ENCODE measurements around the gene SEZ6L. TPM values are rescaled to one million over a fixed set of nuclear protein-coding genes. Genes with fewer than 3 reads are reported as not detected.

SEZ6L gene
- total and polyA plus RNA-seq, 10 of the 15 experiments (the other 5 are each of a cell fraction or from before 2014, with no cell fraction given) = not detected

DNA sequence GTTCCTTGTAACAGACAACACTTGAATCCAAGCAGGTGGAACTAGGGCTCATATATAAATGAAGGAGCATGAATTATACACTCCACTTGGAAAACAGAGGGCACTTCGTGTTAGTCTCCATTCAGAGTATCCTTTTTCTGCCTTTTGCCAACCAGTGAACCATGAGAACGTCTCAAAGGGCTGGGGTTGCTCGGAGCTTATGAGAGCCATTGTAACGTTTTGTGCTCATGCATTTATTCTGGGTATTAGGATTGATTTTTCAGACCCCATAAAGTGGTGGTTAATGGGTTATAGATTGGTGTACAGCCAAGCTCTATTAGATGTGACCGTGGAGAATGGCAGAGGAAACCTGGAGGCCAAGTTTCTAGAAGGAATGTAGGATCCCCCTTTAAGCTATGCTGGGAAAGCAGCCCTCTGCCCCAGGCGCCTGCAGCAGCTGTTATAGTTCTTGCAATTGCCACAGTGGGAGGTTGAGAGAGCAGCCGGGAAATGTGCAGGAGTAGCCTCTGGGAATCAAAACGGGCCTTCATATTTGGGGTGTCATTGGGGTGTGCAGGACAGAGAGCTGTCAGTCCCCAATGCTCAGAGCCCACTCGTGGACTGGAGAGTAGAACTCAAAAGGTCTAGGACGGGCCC, 205.2 kb downstream of the SEZ6L start:
- DNase-seq (ENCODE audit: low read depth, low spot score) (no peak), ATAC-seq (no peak), FAIRE-seq (no peak)
- H3K4me3 ChIP-seq = no peak overlapping the region
- no peaks in the 10 kb centered on the region for H3K4me1 ChIP-seq (ENCODE audit: control insufficient read depth, insufficient read depth, low read length)
- ChIA-PET RAD21 (ENCODE audit: unreplicated experiment) (interaction anchor here (0.5 kb wide), 1 partner anchor 17 kb away, joined by 3 read pairs; no protein-coding TSS in a partner anchor), POLR2A (no interaction called here), SMC1A (ENCODE audit: uncharacterized antibody, unreplicated experiment) (interaction anchor here (0.6 to 1.6 kb wide), 5 partner anchors 8 to 91 kb away, joined by 3 to 4 read pairs (median 3); no protein-coding TSS in a partner anchor), CTCF (interaction anchor here (1.1 to 2.1 kb wide), 3 partner anchors 9 to 86 kb away, joined by 3 to 10 read pairs (median 8); no protein-coding TSS in a partner anchor)
- no peak overlapping the region for H3K4me2 ChIP-seq (ENCODE audit: control insufficient read depth, insufficient read depth)
- no peaks in the 10 kb centered on the region for H3K36me3 ChIP-seq (ENCODE audit: control insufficient read depth in 2 of 2, insufficient read depth in 2 of 2, low read length in 1 of 2)
- peaks cover 0 to 3% of the 10 kb centered on the region in 2 experiments; a peak in 1 of 4 replicates for H3K27me3 ChIP-seq (replicated peaks in 1 of 2; ENCODE audit: control insufficient read depth in 2 of 2, insufficient read depth in 2 of 2, low read length in 1 of 2)
- intact Hi-C loops (cut with micrococcal nuclease; ENCODE audit: unreplicated experiment) (no loop called here), in situ Hi-C loops (cut with MboI) (no loop called here)
- BruUV-seq (replicated peaks) = no TSS peak
- H3K27ac ChIP-seq (ENCODE audit: control insufficient read depth, insufficient read depth) = no peak overlapping the region
- H3K9me3 ChIP-seq (replicated peaks; ENCODE audit: control insufficient read depth, insufficient read depth, low read length) = no peaks in the 10 kb centered on the region; the same call in 2 of the 3 replicates
- no peaks in the 10 kb centered on the region for H3K79me2 ChIP-seq (ENCODE audit: control insufficient read depth, insufficient read depth, low read length)
- no peak overlapping the region for H3K9ac ChIP-seq (ENCODE audit: control insufficient read depth, insufficient read depth, low read length)
- no peaks in the 10 kb centered on the region for H4K20me1 ChIP-seq (ENCODE audit: control insufficient read depth, insufficient read depth)
- WGBS (ENCODE audit: insufficient coverage, insufficient replicate concordance, low lambda C conversion rate, missing lambda C conversion rate) = 9% methylated on average over 9 of the region's 10 CpGs
- no peak overlapping the region for H2AFZ ChIP-seq (ENCODE audit: control insufficient read depth, low read depth, low read length)
- no peak for TF ChIP-seq ESRRA (IDR thresholded peaks at IDR 0.05; ENCODE audit: low read length)
- TF ChIP-seq NRF1 (conservative IDR thresholded peaks at IDR 0.05; ENCODE audit: low read depth, low read length) = no peak
- TF ChIP-seq, protein P1, sequence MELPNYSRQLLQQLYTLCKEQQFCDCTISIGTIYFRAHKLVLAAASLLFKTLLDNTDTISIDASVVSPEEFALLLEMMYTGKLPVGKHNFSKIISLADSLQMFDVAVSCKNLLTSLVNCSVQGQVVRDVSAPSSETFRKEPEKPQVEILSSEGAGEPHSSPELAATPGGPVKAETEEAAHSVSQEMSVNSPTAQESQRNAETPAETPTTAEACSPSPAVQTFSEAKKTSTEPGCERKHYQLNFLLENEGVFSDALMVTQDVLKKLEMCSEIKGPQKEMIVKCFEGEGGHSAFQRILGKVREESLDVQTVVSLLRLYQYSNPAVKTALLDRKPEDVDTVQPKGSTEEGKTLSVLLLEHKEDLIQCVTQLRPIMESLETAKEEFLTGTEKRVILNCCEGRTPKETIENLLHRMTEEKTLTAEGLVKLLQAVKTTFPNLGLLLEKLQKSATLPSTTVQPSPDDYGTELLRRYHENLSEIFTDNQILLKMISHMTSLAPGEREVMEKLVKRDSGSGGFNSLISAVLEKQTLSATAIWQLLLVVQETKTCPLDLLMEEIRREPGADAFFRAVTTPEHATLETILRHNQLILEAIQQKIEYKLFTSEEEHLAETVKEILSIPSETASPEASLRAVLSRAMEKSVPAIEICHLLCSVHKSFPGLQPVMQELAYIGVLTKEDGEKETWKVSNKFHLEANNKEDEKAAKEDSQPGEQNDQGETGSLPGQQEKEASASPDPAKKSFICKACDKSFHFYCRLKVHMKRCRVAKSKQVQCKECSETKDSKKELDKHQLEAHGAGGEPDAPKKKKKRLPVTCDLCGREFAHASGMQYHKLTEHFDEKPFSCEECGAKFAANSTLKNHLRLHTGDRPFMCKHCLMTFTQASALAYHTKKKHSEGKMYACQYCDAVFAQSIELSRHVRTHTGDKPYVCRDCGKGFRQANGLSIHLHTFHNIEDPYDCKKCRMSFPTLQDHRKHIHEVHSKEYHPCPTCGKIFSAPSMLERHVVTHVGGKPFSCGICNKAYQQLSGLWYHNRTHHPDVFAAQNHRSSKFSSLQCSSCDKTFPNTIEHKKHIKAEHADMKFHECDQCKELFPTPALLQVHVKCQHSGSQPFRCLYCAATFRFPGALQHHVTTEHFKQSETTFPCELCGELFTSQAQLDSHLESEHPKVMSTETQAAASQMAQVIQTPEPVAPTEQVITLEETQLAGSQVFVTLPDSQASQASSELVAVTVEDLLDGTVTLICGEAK (IDR thresholded peaks at IDR 0.05; ENCODE audit: borderline replicate concordance) = no peak
- no peak for TF ChIP-seq DPF2 (IDR thresholded peaks at IDR 0.05)
- TF ChIP-seq ATF7 (IDR thresholded peaks at IDR 0.05; ENCODE audit: low read depth) = no peak
- no peak for TF ChIP-seq CHD4 (IDR thresholded peaks at IDR 0.05)
- no peak for TF ChIP-seq ZNF274 (IDR thresholded peaks at IDR 0.05; ENCODE audit: insufficient read depth, insufficient read length)
- TF ChIP-seq, protein P2, sequence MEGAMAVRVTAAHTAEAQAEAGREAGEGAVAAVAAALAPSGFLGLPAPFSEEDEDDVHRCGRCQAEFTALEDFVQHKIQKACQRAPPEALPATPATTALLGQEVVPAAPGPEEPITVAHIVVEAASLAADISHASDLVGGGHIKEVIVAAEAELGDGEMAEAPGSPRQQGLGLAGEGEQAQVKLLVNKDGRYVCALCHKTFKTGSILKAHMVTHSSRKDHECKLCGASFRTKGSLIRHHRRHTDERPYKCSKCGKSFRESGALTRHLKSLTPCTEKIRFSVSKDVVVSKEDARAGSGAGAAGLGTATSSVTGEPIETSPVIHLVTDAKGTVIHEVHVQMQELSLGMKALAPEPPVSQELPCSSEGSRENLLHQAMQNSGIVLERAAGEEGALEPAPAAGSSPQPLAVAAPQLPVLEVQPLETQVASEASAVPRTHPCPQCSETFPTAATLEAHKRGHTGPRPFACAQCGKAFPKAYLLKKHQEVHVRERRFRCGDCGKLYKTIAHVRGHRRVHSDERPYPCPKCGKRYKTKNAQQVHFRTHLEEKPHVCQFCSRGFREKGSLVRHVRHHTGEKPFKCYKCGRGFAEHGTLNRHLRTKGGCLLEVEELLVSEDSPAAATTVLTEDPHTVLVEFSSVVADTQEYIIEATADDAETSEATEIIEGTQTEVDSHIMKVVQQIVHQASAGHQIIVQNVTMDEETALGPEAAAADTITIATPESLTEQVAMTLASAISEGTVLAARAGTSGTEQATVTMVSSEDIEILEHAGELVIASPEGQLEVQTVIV (IDR thresholded peaks at IDR 0.05; ENCODE audit: borderline replicate concordance, partially characterized antibody) = no peak
- no peak for TF ChIP-seq SREBF2 (IDR thresholded peaks at IDR 0.05; ENCODE audit: low read length)
- no peak for TF ChIP-seq SREBF1 (IDR thresholded peaks at IDR 0.05; ENCODE audit: low read length)
